Smooth muscle cell (in vitro differentiated cells): Measurements from ENCODE around the gene BLMH. TPM values are rescaled to one million over a fixed set of nuclear protein-coding genes. Genes with fewer than 3 reads are reported as not detected.
"Not testable (repeated sequence)": the region's sequence is repeated elsewhere in the genome, so short reads cannot be mapped to it uniquely, and the experiment has no call there.

Experiments used
- DNase-seq: peaks from one replicate; lab custom pipeline; 2025; ENCODE audit not compliant: unreplicated experiment; lab: John Stamatoyannopoulos, UW
- H2AFZ ChIP-seq: fragments of 200-600 bp; sonication (generic); 2 replicates; pipeline ENCODE4 v1.6.0; 2016; ENCODE audit warnings: antibody characterized with exemption, low read depth, mild to moderate bottlenecking
- H3F3A ChIP-seq: fragments of 200-600 bp; sonication (generic); 2 replicates; pipeline ENCODE4 v1.6.0; 2017; ENCODE audit warnings: antibody characterized with exemption, low read depth
- H3K27ac ChIP-seq: fragments of 200-600 bp; sonication (generic); 2 replicates; pipeline ENCODE4 v1.5.1; 2016; ENCODE audit warnings: low read depth, mild to moderate bottlenecking
- H3K27me3 ChIP-seq: fragments of 200-600 bp; sonication (generic); 2 replicates; pipeline ENCODE4 v1.6.1; 2016; ENCODE audit warnings: low read depth, mild to moderate bottlenecking
- H3K36me3 ChIP-seq: fragments of 200-600 bp; sonication (generic); 2 replicates; pipeline ENCODE4 v1.5.1; 2016; ENCODE audit warnings: low read depth
- H3K4me1 ChIP-seq: fragments of 200-600 bp; sonication (generic); 2 replicates; pipeline ENCODE4 v1.5.1; 2016; ENCODE audit warnings: low read depth
- H3K4me2 ChIP-seq: fragments of 200-600 bp; sonication (generic); 2 replicates; pipeline ENCODE4 v1.6.0; 2016; ENCODE audit warnings: mild to moderate bottlenecking
- H3K4me3 ChIP-seq: fragments of 200-600 bp; sonication (generic); 2 replicates; pipeline ENCODE4 v1.5.1; 2016; ENCODE audit warnings: mild to moderate bottlenecking
- H3K79me2 ChIP-seq: fragments of 200-600 bp; sonication (generic); 2 replicates; pipeline ENCODE4 v1.6.0; 2016; ENCODE audit warnings: low read depth, mild to moderate bottlenecking
- H3K9ac ChIP-seq: fragments of 200-600 bp; sonication (generic); 2 replicates; pipeline ENCODE4 v1.6.0; 2016; ENCODE audit warnings: low read depth
- H3K9me3 ChIP-seq: fragments of 200-600 bp; sonication (generic); replicated peaks from 2 replicates; pipeline ENCODE4 v1.5.1; 2016; ENCODE audit warnings: low read depth
- H4K20me1 ChIP-seq: fragments of 200-600 bp; sonication (generic); 2 replicates; pipeline ENCODE4 v1.6.0; 2016; ENCODE audit warnings: low read depth
- WGBS: methylation state at CpG from one replicate; pipeline ENCODE4 v1.1.7; 2016; ENCODE audit warnings: low lambda C conversion rate; 5-methylcytosine and 5-hydroxymethylcytosine counted together
- polyA plus RNA-seq: library from polyadenylated mRNA; unstranded; fragments of >200 nt; fragmentation: Nextera tagmentation; extraction: Ambion mirVana; gene quantifications from 2 replicates; pipeline ENCODE4 v1.2.1, GENCODE V29; 2016
- total RNA-seq: library from RNA; depleted of rRNA; stranded (reverse); fragments of >200 nt; gene quantifications from 2 replicates; pipeline ENCODE4 v1.2.3, GENCODE V29; 2014
- TF ChIP-seq, protein P1 (sequence below): fragments of 200-600 bp; sonication (generic); IDR thresholded peaks from 2 replicates; pipeline ENCODE4 v1.5.1; 2017; ENCODE audit warnings: borderline replicate concordance, mild to moderate bottlenecking, antibody characterized with exemption; ENCODE audit not compliant: insufficient read depth, poor library complexity, severe bottlenecking

Gene BLMH
- total and polyA plus RNA-seq, 2 experiments from 2014 or later, result 13.2 to 20.5 TPM

DNA sequence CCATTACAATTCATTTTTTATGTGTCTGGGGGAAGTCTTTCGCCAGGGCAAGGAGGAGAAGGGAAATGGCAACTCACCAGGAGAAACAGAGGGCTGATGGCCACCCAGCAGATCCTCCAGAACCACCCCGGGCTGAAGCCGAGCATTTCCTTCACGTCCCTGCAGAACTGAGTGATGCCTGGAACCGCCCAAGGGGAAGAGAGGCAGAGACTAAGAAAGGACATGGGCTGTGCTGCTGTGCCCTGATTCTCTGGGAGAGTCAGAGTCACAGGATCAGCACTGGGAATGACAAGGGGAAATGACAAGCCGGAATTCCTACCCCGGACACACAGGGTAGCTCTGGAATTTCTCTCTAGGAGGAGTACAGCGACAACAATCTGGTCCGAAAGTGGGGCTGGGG is 84.1 kb downstream of the BLMH start:
- DNase-seq, result no peak

DNA sequence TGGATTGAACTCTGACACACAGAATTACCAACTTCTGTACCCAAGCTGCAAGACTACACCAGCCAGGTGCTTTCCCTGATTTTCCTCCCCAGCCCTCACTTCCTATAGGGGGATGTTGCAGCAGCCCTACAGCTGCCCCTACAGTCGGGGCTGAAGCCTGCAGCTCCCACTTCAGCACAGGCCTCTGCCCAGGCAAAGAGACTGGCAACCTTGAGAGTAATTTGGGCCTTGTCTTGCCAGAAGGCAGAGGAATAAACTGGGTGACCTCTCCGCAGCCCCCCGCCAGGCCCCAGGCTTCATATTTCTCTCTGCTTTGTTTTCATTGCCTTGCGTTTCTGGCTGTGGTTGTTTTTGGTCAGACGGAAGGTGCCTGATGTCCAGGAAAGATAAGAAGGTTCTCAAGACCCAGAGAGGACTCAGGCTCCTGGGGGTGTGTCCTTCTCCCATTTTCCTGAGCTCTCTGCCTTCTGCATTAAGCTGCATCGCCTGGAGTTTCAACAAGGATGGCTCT is 88.2 kb downstream of the BLMH start:
- no peaks in the 10 kb centered on the region for H4K20me1 ChIP-seq
- peaks cover 7% of the 10 kb centered on the region for H3K27me3 ChIP-seq
- H2AFZ ChIP-seq, result no peak overlapping the region
- 54% methylated on average over 6 of the region's 6 CpGs for WGBS
- no peak overlapping the region for H3K4me2 ChIP-seq
- TF ChIP-seq, protein P1, sequence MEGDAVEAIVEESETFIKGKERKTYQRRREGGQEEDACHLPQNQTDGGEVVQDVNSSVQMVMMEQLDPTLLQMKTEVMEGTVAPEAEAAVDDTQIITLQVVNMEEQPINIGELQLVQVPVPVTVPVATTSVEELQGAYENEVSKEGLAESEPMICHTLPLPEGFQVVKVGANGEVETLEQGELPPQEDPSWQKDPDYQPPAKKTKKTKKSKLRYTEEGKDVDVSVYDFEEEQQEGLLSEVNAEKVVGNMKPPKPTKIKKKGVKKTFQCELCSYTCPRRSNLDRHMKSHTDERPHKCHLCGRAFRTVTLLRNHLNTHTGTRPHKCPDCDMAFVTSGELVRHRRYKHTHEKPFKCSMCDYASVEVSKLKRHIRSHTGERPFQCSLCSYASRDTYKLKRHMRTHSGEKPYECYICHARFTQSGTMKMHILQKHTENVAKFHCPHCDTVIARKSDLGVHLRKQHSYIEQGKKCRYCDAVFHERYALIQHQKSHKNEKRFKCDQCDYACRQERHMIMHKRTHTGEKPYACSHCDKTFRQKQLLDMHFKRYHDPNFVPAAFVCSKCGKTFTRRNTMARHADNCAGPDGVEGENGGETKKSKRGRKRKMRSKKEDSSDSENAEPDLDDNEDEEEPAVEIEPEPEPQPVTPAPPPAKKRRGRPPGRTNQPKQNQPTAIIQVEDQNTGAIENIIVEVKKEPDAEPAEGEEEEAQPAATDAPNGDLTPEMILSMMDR, result no peak
- H3K79me2 ChIP-seq, result no peaks in the 10 kb centered on the region
- no peaks in the 10 kb centered on the region for H3K9me3 ChIP-seq
- no peaks in the 10 kb centered on the region for H3K36me3 ChIP-seq
- H3F3A ChIP-seq, result no peaks in the 10 kb centered on the region
- no peak for DNase-seq
- H3K4me1 ChIP-seq, result no peaks in the 10 kb centered on the region
- H3K9ac ChIP-seq, result no peak overlapping the region
- no peak overlapping the region for H3K4me3 ChIP-seq
- no peak overlapping the region for H3K27ac ChIP-seq

More for the DNA sequence above, 84.1 kb downstream of the BLMH start:
- Histone ChIP-seq H3K9ac (no peak overlapping the region), H3K27me3 (peaks cover 7% of the 10 kb centered on the region), H3K36me3 (no peaks in the 10 kb centered on the region), H4K20me1 (no peaks in the 10 kb centered on the region), H3K4me1 (no peaks in the 10 kb centered on the region), H3K79me2 (no peaks in the 10 kb centered on the region), H3K4me3 (no peak overlapping the region), H3K4me2 (no peak overlapping the region), H3K9me3 (no peaks in the 10 kb centered on the region), H2AFZ (no peak overlapping the region), H3K27ac (no peak overlapping the region), H3F3A (no peaks in the 10 kb centered on the region)
- TF ChIP-seq, protein P1, result no peak
- 83% methylated on average over 9 of the region's 9 CpGs for WGBS

DNA sequence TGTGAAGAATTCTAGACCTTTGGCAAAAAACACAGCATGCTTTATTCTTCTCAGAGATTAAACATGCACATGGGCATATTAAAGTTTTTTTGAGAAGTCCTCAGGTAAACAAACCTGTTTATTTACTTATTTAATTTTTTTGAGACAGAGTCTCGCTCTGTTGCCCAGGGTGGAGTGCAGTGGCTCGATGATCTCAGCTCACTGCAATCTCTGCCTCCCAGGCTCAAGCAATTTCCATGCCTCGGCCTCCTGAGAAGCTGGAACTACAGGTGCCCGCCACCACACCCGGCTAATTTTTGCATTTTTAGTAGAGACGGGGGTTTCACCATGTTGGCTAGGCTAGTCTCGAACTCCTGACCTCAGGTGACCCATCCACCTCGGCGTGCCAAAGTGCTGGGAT is 91.1 kb downstream of the BLMH start:
- DNase-seq, H3K27ac ChIP-seq, H3K9ac ChIP-seq, H2AFZ ChIP-seq, H3K4me1 ChIP-seq, H3F3A ChIP-seq, H3K36me3 ChIP-seq, H3K79me2 ChIP-seq, H3K9me3 ChIP-seq, H3K4me2 ChIP-seq, H3K4me3 ChIP-seq, H4K20me1 ChIP-seq, H3K27me3 ChIP-seq: not testable (repeated sequence)
- WGBS, result 75% methylated on average over 9 of the region's 9 CpGs

DNA sequence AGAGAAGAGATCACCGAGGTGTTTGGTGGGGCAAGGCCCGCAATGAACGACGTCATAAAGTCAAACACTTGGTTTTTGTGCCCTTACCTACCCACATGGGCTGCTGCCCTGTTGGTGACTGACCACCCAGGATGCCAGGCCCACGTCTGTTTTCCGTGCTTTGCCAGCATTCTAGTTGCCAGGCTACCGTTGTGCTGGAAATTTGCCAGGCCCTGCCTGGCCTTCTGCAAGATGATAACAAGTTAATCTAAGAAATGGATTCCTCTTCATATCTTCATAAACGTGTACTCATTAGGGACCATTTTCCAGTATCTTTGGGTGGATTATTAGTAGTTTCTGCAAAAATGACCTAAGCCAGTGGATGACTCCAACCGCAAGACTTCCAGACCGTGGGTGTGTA is 91.6 kb downstream of the BLMH start:
- no peaks in the 10 kb centered on the region for H3K79me2 ChIP-seq
- no peaks in the 10 kb centered on the region for H4K20me1 ChIP-seq
- WGBS, result 76% methylated on average over 10 of the region's 10 CpGs
- TF ChIP-seq, protein P1, result no peak
- H3K27me3 ChIP-seq, result no peaks in the 10 kb centered on the region
- no peak for DNase-seq
- no peaks in the 10 kb centered on the region for H3K4me1 ChIP-seq
- H3K27ac ChIP-seq, result no peak overlapping the region
- H3K4me2 ChIP-seq, result no peak overlapping the region
- H3K9ac ChIP-seq, result no peak overlapping the region
- H3K9me3 ChIP-seq, result no peaks in the 10 kb centered on the region
- no peak overlapping the region for H3K4me3 ChIP-seq
- no peaks in the 10 kb centered on the region for H3F3A ChIP-seq
- H3K36me3 ChIP-seq, result no peaks in the 10 kb centered on the region
- H2AFZ ChIP-seq, result no peak overlapping the region
